ENCODE measurements around the gene ZNF385B.

DNA sequence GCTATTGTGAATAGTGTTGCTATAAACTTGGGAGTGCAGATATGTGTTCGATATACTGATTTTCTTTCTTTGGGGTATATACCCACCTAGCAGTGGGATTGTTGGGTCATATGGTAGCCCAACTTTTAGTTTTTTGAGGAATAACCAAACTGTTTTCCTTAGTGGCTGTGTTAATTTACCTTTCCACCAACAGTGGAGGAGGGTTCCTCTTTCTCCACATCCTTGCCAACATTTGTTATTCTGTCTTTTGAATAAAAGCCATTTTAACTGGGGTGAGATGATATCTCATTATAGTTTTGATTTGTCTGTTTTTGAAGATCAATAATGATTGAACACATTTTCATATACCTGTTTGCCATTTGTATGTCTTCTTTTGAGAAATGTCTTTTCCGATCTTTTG, 314.8 kb downstream of the ZNF385B start:
- TF ChIP-seq, protein P1, sequence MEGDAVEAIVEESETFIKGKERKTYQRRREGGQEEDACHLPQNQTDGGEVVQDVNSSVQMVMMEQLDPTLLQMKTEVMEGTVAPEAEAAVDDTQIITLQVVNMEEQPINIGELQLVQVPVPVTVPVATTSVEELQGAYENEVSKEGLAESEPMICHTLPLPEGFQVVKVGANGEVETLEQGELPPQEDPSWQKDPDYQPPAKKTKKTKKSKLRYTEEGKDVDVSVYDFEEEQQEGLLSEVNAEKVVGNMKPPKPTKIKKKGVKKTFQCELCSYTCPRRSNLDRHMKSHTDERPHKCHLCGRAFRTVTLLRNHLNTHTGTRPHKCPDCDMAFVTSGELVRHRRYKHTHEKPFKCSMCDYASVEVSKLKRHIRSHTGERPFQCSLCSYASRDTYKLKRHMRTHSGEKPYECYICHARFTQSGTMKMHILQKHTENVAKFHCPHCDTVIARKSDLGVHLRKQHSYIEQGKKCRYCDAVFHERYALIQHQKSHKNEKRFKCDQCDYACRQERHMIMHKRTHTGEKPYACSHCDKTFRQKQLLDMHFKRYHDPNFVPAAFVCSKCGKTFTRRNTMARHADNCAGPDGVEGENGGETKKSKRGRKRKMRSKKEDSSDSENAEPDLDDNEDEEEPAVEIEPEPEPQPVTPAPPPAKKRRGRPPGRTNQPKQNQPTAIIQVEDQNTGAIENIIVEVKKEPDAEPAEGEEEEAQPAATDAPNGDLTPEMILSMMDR (IDR thresholded peaks at IDR 0.05; ENCODE audit: insufficient read depth, low read length, poor library complexity, severe bottlenecking): no peak
- TF ChIP-seq EZH2phosphoT487 (conservative IDR thresholded peaks at IDR 0.05; ENCODE audit: low read length): no peak
